HepG2 (cell line): ENCODE data around the gene MATR3. TPM values are rescaled to one million over a fixed set of nuclear protein-coding genes. Genes with fewer than 3 reads are reported as not detected.

Source experiments
- ARID5B ChIP-seq: IDR thresholded peaks from 2 replicates; pipeline ENCODE4 v1.4.0; 2020; ENCODE audit warnings: mild to moderate bottlenecking, missing genetic modification reagents
- BRD4 ChIP-seq: sonication (generic); formaldehyde crosslinking; IDR thresholded peaks from 2 replicates; pipeline ENCODE4 v1.4.0; 2020; ENCODE audit warnings: missing genetic modification reagents
- DBP ChIP-seq: sonication (generic); formaldehyde crosslinking; IDR thresholded peaks from 2 replicates; pipeline ENCODE4 v1.4.0; 2020; ENCODE audit warnings: missing genetic modification reagents; ENCODE audit errors: not compliant biosample characterization
- ELF1 ChIP-seq: sonication (generic); formaldehyde crosslinking; IDR thresholded peaks from 2 replicates; pipeline ENCODE4 v1.4.0; 2020; ENCODE audit warnings: missing genetic modification reagents
- FOXO1 ChIP-seq: sonication (generic); formaldehyde crosslinking; IDR thresholded peaks from 2 replicates; pipeline ENCODE4 v1.4.0; 2020; ENCODE audit warnings: missing genetic modification reagents
- FOXP1 ChIP-seq, 2 experiments: fragments of 450-650 bp in 1 of 2; IDR thresholded peaks; 2 replicates each; pipeline ENCODE4 v1.6.1; 2017 to 2018; ENCODE audit warnings: antibody characterized with exemption in 1 of 2
- KDM3A ChIP-seq: IDR thresholded peaks from 2 replicates; pipeline ENCODE4 v1.6.1; 2018; ENCODE audit warnings: low read depth, missing compliant biosample characterization
- MYC ChIP-seq: sonication (generic); formaldehyde crosslinking; IDR thresholded peaks from 2 replicates; pipeline ENCODE4 v1.9.0; 2021; ENCODE audit warnings: missing genetic modification reagents, borderline replicate concordance
- NFKB2 ChIP-seq: sonication (generic); formaldehyde crosslinking; IDR thresholded peaks from 2 replicates; pipeline ENCODE4 v1.4.0; 2020; ENCODE audit warnings: missing genetic modification reagents, borderline replicate concordance
- RORA ChIP-seq: sonication (generic); formaldehyde crosslinking; IDR thresholded peaks from 2 replicates; pipeline ENCODE4 v1.5.0; 2020; ENCODE audit warnings: mild to moderate bottlenecking, missing genetic modification reagents, moderate library complexity
- TFDP2 ChIP-seq: sonication (generic); formaldehyde crosslinking; IDR thresholded peaks from 2 replicates; pipeline ENCODE4 v1.4.0; 2020; ENCODE audit warnings: missing genetic modification reagents
- ZC3H4 ChIP-seq: sonication (generic); formaldehyde crosslinking; IDR thresholded peaks from 2 replicates; pipeline ENCODE4 v1.4.0; 2020; ENCODE audit warnings: missing genetic modification reagents, borderline replicate concordance
- ZMYM4 ChIP-seq: sonication (generic); formaldehyde crosslinking; IDR thresholded peaks from 2 replicates; pipeline ENCODE4 v1.8.1; 2023; ENCODE audit warnings: mild to moderate bottlenecking, missing genetic modification reagents
- ZNF564 ChIP-seq: sonication (generic); formaldehyde crosslinking; IDR thresholded peaks from 2 replicates; pipeline ENCODE4 v1.8.1; 2023; ENCODE audit warnings: mild to moderate bottlenecking, missing genetic modification reagents
- ZNF567 ChIP-seq: sonication (generic); formaldehyde crosslinking; IDR thresholded peaks from 2 replicates; pipeline ENCODE4 v1.8.1; 2023; ENCODE audit warnings: mild to moderate bottlenecking, missing genetic modification reagents, borderline replicate concordance
- ZNF776 ChIP-seq: sonication (generic); formaldehyde crosslinking; IDR thresholded peaks from 2 replicates; pipeline ENCODE4 v1.4.0; 2020; ENCODE audit warnings: mild to moderate bottlenecking, missing genetic modification reagents
- ZNF878 ChIP-seq: sonication (generic); formaldehyde crosslinking; IDR thresholded peaks from 2 replicates; pipeline ENCODE4 v1.8.1; 2023; ENCODE audit warnings: mild to moderate bottlenecking, missing genetic modification reagents, moderate library complexity
- polyA plus RNA-seq, 8 experiments: library from polyadenylated mRNA; depleted of rRNA in 3 of 8; stranded (reverse) in 7 of 8; unstranded in 1 of 8; fragments of >200 nt; fragmentation: Illumina TruSeq in 4 of 8; extraction: Trizol in 4 of 8; gene quantifications; 2 replicates each; pipeline versions ENCODE4 v1.2.1 to v1.2.3, GENCODE V29; 2011 to 2016; ENCODE audit warnings: low read depth in 4 of 8, missing spikeins in 1 of 8, mixed read lengths in 1 of 8; ENCODE audit not compliant: insufficient read depth in 1 of 8
- total RNA-seq, 5 experiments: library from RNA; depleted of rRNA; stranded (reverse); fragments of >200 nt; fragmentation: Illumina TruSeq; extraction: Trizol; gene quantifications; 2 replicates each; pipeline ENCODE4 v1.2.3, GENCODE V29; 2016; ENCODE audit warnings: low read depth in 1 of 5
- TF ChIP-seq, protein P1 (sequence below): sonication (generic); formaldehyde crosslinking; IDR thresholded peaks from 2 replicates; pipeline ENCODE4 v1.4.0; 2020; ENCODE audit warnings: missing genetic modification reagents
- TF ChIP-seq, protein P2 (sequence below): sonication (generic); formaldehyde crosslinking; IDR thresholded peaks from 2 replicates; pipeline ENCODE4 v1.4.0; 2020; ENCODE audit warnings: mild to moderate bottlenecking, missing genetic modification reagents

The MATR3 gene
- total and polyA plus RNA-seq, 2 of the 13 experiments (the other 11 are each of a cell fraction or from before 2014, with no cell fraction given): 94.2 to 341 TPM

DNA sequence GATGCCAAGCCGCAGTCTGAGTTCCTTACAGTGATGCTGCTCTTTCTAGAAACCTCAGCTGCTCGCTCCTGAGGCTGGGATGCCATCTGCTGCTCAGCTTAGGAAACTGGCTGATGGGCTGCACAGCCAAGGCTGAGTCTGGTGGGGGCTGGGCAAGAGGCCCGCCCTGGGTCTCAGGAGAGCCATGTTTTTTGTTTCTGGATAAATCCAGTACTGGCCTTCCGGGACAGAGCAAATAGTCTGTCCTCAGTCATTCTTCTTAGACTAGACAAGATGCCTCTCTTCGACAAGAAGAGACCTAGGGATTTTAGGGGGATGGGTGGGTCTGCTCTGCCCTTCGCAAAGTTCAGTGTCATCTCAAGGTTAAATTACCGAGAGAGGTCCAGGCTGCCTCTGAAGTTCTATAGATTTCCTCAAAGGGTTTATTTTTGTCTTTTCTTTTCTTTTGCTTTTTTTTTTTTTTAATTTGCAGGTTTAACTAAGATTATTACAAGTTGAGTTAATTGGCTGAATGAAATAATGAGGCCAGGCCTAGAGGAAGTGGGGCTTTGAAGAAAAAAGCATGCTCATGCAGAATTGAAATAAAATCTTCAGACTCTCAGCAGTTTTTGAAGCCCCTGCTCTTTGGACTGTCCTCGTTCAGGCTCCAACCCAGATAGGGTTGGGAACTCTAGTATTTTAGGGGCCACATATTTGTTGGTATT is 30.6 kb upstream of the MATR3 start (continued):
- peak; percentile 44 for TF ChIP-seq ARID5B (CRISPR knock-in tag)
- peak; percentile 31; the same call in 1 of the 2 replicates for TF ChIP-seq NFKB2 (CRISPR knock-in tag)
- TF ChIP-seq BRD4 (CRISPR knock-in tag): no peak
- TF ChIP-seq RORA (CRISPR knock-in tag): no peak
- no peak for TF ChIP-seq ZNF776 (CRISPR knock-in tag)
- TF ChIP-seq FOXP1 (IDR thresholded peaks at IDR 0.05): no peak
- no peak for TF ChIP-seq FOXP1 (CRISPR knock-in tag; IDR thresholded peaks at IDR 0.05)
- no peak for TF ChIP-seq ZNF564 (CRISPR knock-in tag)
- TF ChIP-seq ELF1: peak; percentile 40; the same call in 1 of the 2 replicates
- TF ChIP-seq MYC (CRISPR knock-in tag): peak; percentile 19; the same call in 1 of the 2 replicates
- TF ChIP-seq FOXO1: 0 out of 2 replicates have a peak, but pooled peaks have one; percentile 33
- TF ChIP-seq ZNF567 (CRISPR knock-in tag): no peak
- no peak for TF ChIP-seq ZNF878 (CRISPR knock-in tag)
- TF ChIP-seq ZC3H4: no peak
- TF ChIP-seq, protein P1, sequence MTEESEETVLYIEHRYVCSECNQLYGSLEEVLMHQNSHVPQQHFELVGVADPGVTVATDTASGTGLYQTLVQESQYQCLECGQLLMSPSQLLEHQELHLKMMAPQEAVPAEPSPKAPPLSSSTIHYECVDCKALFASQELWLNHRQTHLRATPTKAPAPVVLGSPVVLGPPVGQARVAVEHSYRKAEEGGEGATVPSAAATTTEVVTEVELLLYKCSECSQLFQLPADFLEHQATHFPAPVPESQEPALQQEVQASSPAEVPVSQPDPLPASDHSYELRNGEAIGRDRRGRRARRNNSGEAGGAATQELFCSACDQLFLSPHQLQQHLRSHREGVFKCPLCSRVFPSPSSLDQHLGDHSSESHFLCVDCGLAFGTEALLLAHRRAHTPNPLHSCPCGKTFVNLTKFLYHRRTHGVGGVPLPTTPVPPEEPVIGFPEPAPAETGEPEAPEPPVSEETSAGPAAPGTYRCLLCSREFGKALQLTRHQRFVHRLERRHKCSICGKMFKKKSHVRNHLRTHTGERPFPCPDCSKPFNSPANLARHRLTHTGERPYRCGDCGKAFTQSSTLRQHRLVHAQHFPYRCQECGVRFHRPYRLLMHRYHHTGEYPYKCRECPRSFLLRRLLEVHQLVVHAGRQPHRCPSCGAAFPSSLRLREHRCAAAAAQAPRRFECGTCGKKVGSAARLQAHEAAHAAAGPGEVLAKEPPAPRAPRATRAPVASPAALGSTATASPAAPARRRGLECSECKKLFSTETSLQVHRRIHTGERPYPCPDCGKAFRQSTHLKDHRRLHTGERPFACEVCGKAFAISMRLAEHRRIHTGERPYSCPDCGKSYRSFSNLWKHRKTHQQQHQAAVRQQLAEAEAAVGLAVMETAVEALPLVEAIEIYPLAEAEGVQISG: peak; percentile 50; the same call in 1 of the 2 replicates
- TF ChIP-seq TFDP2 (CRISPR knock-in tag): peak; percentile 34; the same call in 1 of the 2 replicates
- TF ChIP-seq, protein P2, sequence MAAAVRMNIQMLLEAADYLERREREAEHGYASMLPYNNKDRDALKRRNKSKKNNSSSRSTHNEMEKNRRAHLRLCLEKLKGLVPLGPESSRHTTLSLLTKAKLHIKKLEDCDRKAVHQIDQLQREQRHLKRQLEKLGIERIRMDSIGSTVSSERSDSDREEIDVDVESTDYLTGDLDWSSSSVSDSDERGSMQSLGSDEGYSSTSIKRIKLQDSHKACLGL (CRISPR knock-in tag): no peak
- no peak for TF ChIP-seq DBP (CRISPR knock-in tag)
- TF ChIP-seq ZMYM4: peak; percentile 31; the same call in 1 of the 2 replicates
- TF ChIP-seq KDM3A: peak; percentile 53; the same call in 1 of the 2 replicates
